ENCODE measurements around the gene CREBBP. TPM values are rescaled to one million over a fixed set of nuclear protein-coding genes. Genes with fewer than 3 reads are reported as not detected.

The CREBBP gene
- total RNA-seq, 1 experiment from 2014 or later, result 79.6 TPM

- H3K4me1 ChIP-seq (ENCODE audit: insufficient read depth, low read length, poor library complexity, severe bottlenecking), result peaks cover 11% of the 10 kb centered on the region
- intact Hi-C loops (cut with micrococcal nuclease; ENCODE audit: unreplicated experiment), result no loop called here
- H3K36me3 ChIP-seq (ENCODE audit: insufficient read depth, low read length, poor library complexity, severe bottlenecking), result peaks cover 48% of the 10 kb centered on the region
- POLR2A ChIA-PET (ENCODE audit: low non-redundant PET), result no interaction called here
- no TSS peak for BruUV-seq (replicated peaks)
- no peaks in the 10 kb centered on the region for H3K9me3 ChIP-seq (ENCODE audit: low read depth, low read length, poor library complexity, severe bottlenecking)
- CTCF ChIA-PET, result no interaction called here
- DNase-seq (ENCODE audit: low spot score), result no peak
- H3K27me3 ChIP-seq (replicated peaks; ENCODE audit: insufficient read depth, low read depth, low read length, poor library complexity), result no peaks in the 10 kb centered on the region
- TF ChIP-seq, protein P1, sequence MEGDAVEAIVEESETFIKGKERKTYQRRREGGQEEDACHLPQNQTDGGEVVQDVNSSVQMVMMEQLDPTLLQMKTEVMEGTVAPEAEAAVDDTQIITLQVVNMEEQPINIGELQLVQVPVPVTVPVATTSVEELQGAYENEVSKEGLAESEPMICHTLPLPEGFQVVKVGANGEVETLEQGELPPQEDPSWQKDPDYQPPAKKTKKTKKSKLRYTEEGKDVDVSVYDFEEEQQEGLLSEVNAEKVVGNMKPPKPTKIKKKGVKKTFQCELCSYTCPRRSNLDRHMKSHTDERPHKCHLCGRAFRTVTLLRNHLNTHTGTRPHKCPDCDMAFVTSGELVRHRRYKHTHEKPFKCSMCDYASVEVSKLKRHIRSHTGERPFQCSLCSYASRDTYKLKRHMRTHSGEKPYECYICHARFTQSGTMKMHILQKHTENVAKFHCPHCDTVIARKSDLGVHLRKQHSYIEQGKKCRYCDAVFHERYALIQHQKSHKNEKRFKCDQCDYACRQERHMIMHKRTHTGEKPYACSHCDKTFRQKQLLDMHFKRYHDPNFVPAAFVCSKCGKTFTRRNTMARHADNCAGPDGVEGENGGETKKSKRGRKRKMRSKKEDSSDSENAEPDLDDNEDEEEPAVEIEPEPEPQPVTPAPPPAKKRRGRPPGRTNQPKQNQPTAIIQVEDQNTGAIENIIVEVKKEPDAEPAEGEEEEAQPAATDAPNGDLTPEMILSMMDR (conservative IDR thresholded peaks at IDR 0.05; ENCODE audit: low read depth, low read length), result no peak
- TF ChIP-seq EZH2 (IDR thresholded peaks at IDR 0.05; ENCODE audit: borderline replicate concordance, low read depth, low read length, poor library complexity, severe bottlenecking), result no peak
- no peak overlapping the region for H3K27ac ChIP-seq (ENCODE audit: low read depth, low read length, poor library complexity, severe bottlenecking)
- no peak overlapping the region for H3K4me3 ChIP-seq (ENCODE audit: low read depth, low read length, poor library complexity, severe bottlenecking)
Measured at GRCh38 chr16:3748307-3748706, 132.2 kb downstream of the CREBBP start.

GRCh38 chr16:3745751-3746355 lies 134.7 kb downstream of the CREBBP start:
- Histone ChIP-seq H3K36me3 (ENCODE audit: insufficient read depth, low read length, poor library complexity, severe bottlenecking) (peaks cover 67% of the 10 kb centered on the region), H3K9me3 (ENCODE audit: low read depth, low read length, poor library complexity, severe bottlenecking) (no peaks in the 10 kb centered on the region), H3K4me3 (ENCODE audit: low read depth, low read length, poor library complexity, severe bottlenecking) (no peak overlapping the region), H3K4me1 (ENCODE audit: insufficient read depth, low read length, poor library complexity, severe bottlenecking) (no peaks in the 10 kb centered on the region), H3K27ac (ENCODE audit: low read depth, low read length, poor library complexity, severe bottlenecking) (no peak overlapping the region), H3K27me3 (replicated peaks; ENCODE audit: insufficient read depth, low read depth, low read length, poor library complexity) (no peaks in the 10 kb centered on the region)
- intact Hi-C loops (cut with micrococcal nuclease; ENCODE audit: unreplicated experiment), result no loop called here
- CTCF ChIA-PET, result no interaction called here
- no TSS peak for BruUV-seq (replicated peaks)
- POLR2A ChIA-PET (ENCODE audit: low non-redundant PET), result no interaction called here
- no peak for DNase-seq (ENCODE audit: low spot score)
- TF ChIP-seq, protein P1 (conservative IDR thresholded peaks at IDR 0.05; ENCODE audit: low read depth, low read length), result no peak
- no peak for TF ChIP-seq EZH2 (IDR thresholded peaks at IDR 0.05; ENCODE audit: borderline replicate concordance, low read depth, low read length, poor library complexity, severe bottlenecking)

DNA sequence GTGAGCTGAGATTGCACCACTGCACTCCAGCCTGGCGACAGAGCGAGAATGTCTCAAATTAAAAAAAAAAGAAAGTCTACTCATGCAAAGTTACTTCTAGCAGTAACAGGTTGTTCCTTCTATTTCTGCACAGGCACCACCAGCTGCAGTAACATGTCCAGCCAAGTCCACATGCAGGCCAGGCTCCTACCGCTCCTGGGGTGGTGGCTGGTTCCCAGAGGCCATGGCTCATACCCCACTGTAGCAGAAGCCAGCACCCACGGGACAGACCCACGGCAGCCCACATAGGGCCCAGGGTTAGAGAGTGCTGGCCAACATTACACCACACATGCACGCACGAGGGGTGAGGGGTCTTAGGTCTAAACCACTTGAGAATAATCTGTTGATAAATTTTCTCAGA lies 136.5 kb downstream of the CREBBP start:
- Histone ChIP-seq H3K9me3 (ENCODE audit: low read depth, low read length, poor library complexity, severe bottlenecking) (no peaks in the 10 kb centered on the region), H3K4me3 (ENCODE audit: low read depth, low read length, poor library complexity, severe bottlenecking) (no peak overlapping the region), H3K27ac (ENCODE audit: low read depth, low read length, poor library complexity, severe bottlenecking) (no peak overlapping the region), H3K27me3 (replicated peaks; ENCODE audit: insufficient read depth, low read depth, low read length, poor library complexity) (no peaks in the 10 kb centered on the region), H3K36me3 (ENCODE audit: insufficient read depth, low read length, poor library complexity, severe bottlenecking) (peaks cover 73% of the 10 kb centered on the region), H3K4me1 (ENCODE audit: insufficient read depth, low read length, poor library complexity, severe bottlenecking) (no peaks in the 10 kb centered on the region)
- POLR2A ChIA-PET (ENCODE audit: low non-redundant PET), result no interaction called here
- TF ChIP-seq, protein P1 (conservative IDR thresholded peaks at IDR 0.05; ENCODE audit: low read depth, low read length), result no peak
- no peak for TF ChIP-seq EZH2 (IDR thresholded peaks at IDR 0.05; ENCODE audit: borderline replicate concordance, low read depth, low read length, poor library complexity, severe bottlenecking)
- DNase-seq (ENCODE audit: low spot score), result no peak
- intact Hi-C loops (cut with micrococcal nuclease; ENCODE audit: unreplicated experiment), result no loop called here
- CTCF ChIA-PET, result no interaction called here
- no TSS peak for BruUV-seq (replicated peaks)

Measured in A673 (cell line).